Pancreas (tissue), 10 donors: Measurements from ENCODE around the gene HEMK1. TPM values are rescaled to one million over a fixed set of nuclear protein-coding genes. Genes with fewer than 3 reads are reported as not detected.

Source experiments
- ATAC-seq, 4 donors: fragments of 200-7000 bp; cut with Tn5 transposase; one replicate each; pipeline versions ENCODE4 v1.8.0 to v1.9.1; 2020; ENCODE audit warnings: mild to moderate bottlenecking in 4 of 4, moderate library complexity in 4 of 4
- DNase-seq, 6 donors: peaks; one replicate each; pipeline ENCODE4 v3.0.0-alpha.2; 2020
- FAIRE-seq: peaks from 2 replicates; lab custom pipeline; 2012; peaks lifted over from hg19 to GRCh38; lab: Jason Lieb, UNC
- H3K27ac ChIP-seq, 4 donors: fragments of 200-600 bp; sonication (generic); 1 replicate in 3 of 4; 2 replicates in 1 of 4; pipeline versions ENCODE4 v1.5.0 to v1.8.0; 2020
- H3K27me3 ChIP-seq, 4 donors: fragments of 200-600 bp; one replicate each; pipeline ENCODE4 v1.8.0; 2021
- H3K36me3 ChIP-seq, 3 donors: fragments of 200-600 bp; sonication (generic) in 1 of 3; one replicate each; pipeline versions ENCODE4 v1.5.0 to v1.8.0; 2020 to 2021
- H3K4me1 ChIP-seq, 3 donors: fragments of 200-600 bp; one replicate each; pipeline ENCODE4 v1.8.0; 2021
- H3K4me3 ChIP-seq, 4 donors: fragments of 200-600 bp; sonication (generic) in 2 of 4; one replicate each; pipeline versions ENCODE4 v1.5.0 to v1.8.0; 2020 to 2021
- H3K9me3 ChIP-seq, 4 donors: fragments of 200-600 bp; one replicate each; pipeline ENCODE4 v1.8.0; 2021
- WGBS, 2 donors: extraction: QIAGEN DNeasy Blood & Tissue Kit; methylation state at CpG; one replicate each; pipeline ENCODE4 v1.1.7; 2013; 5-methylcytosine and 5-hydroxymethylcytosine counted together
- intact Hi-C, 3 donors: fragments of 100-400 bp; cut with DNase I; formaldehyde crosslinking; loops; one replicate each; pipeline versions ENCODE4 v1.11.1 to v1.14.2; 2022
- polyA plus RNA-seq, 2 donors: library from polyadenylated mRNA; stranded (reverse); fragments of 200-250 nt; gene quantifications; one replicate each; pipeline ENCODE4 v1.2.3, GENCODE V29; 2013
- total RNA-seq, 6 donors: library from RNA; stranded (reverse); fragmentation: NEBNext Ultra II Directional in 4 of 6; extraction: Animal tissue kit (Norgen Biotek cat#: 25700) in 4 of 6; gene quantifications; one replicate each; pipeline versions ENCODE4 v1.2.1 to v1.2.4, GENCODE V29; 2021 to 2023
- TF ChIP-seq, protein P1 (sequence below), 4 donors: fragments of 200-600 bp; sonication (generic) in 3 of 4; IDR thresholded peaks; one replicate each; pipeline versions ENCODE4 v1.5.0 to v1.8.0; 2021; ENCODE audit warnings: antibody characterized with exemption in 4 of 4
- donor health status: healthy with polysubstance abuse.
- donor health status: DM: no; HTN: no; CAD: no; lungs with moderate emphysema.
- donor health status: DM: no; HTN: no; CAD: no.
- donor health status: control.
- donor health status: control.
- donor health status: Bipolar disorder and iron deficiency.
- donor health status: DM: yes; HTN: yes; CAD: no.
- donor health status: DM: no; HTN: no; CAD: no.
- donor health status: DM: no; HTN: no; CAD: no.
- donor health status: DM: yes; HTN: yes; CAD: no.

Gene HEMK1
- total and polyA plus RNA-seq, 8 donors: 9.6 to 21.8 (median 12.5) TPM

DNA sequence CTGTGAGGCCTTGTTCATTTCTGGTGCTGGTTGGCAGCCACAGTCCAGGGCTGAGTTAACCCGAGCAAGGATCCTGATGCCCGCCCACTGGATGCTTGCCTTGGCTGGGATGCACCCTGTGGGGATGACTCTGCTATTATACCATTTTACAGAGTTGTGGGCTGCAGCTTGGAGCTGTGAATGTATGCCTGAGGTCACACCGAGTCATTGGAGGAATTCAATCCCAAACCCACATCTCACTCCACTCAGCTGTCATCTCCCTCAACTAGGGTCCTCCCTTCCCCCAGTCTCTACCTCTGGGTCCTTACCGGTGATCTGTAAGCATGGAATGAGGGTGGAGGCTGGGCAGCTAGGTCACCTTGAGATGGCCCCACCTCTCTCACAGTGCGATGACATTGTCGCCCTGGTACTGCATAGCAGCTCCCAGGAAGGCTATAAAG is 69.8 kb downstream of the HEMK1 start:
- Histone ChIP-seq H3K27me3 (no peaks in the 10 kb centered on the region), H3K9me3 (no peaks in the 10 kb centered on the region), H3K27ac (no peak overlapping the region), H3K4me3 (no peak overlapping the region), H3K4me1 (no peaks in the 10 kb centered on the region), H3K36me3 (peaks cover 0 to 15% (median 4%) of the 10 kb centered on the region in 3 donors)
- no peak for ATAC-seq
- FAIRE-seq: no peak
- TF ChIP-seq, protein P1, sequence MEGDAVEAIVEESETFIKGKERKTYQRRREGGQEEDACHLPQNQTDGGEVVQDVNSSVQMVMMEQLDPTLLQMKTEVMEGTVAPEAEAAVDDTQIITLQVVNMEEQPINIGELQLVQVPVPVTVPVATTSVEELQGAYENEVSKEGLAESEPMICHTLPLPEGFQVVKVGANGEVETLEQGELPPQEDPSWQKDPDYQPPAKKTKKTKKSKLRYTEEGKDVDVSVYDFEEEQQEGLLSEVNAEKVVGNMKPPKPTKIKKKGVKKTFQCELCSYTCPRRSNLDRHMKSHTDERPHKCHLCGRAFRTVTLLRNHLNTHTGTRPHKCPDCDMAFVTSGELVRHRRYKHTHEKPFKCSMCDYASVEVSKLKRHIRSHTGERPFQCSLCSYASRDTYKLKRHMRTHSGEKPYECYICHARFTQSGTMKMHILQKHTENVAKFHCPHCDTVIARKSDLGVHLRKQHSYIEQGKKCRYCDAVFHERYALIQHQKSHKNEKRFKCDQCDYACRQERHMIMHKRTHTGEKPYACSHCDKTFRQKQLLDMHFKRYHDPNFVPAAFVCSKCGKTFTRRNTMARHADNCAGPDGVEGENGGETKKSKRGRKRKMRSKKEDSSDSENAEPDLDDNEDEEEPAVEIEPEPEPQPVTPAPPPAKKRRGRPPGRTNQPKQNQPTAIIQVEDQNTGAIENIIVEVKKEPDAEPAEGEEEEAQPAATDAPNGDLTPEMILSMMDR (IDR thresholded peaks at IDR 0.05): no peak
- intact Hi-C loops: no loop called here
- DNase-seq: no peak
- 89 to 90% methylated on average over 6 of the region's 6 CpGs for WGBS, 2 donors

DNA sequence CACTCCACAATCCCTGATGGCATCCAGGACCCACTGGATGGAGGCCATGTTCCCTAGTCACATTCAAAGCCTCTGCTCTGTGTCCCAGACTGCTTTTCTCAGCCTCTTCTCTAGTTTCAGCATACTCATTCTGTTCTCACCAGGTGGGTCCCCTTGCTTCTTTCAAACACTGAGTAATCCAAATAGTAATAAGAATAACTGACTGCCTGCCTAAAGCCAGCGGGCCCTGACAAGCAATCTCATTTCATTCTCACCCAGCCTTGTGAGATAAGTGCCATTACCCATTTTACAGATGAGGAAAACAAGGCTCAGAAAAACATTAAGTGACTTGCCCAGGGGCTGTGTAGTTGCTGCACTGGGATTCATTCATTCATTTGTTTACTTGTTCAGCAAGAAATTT is 73.1 kb downstream of the HEMK1 start:
- TF ChIP-seq, protein P1 (IDR thresholded peaks at IDR 0.05): no peak
- Histone ChIP-seq H3K4me1 (no peaks in the 10 kb centered on the region), H3K4me3 (no peak overlapping the region), H3K27ac (no peak overlapping the region), H3K9me3 (no peaks in the 10 kb centered on the region), H3K36me3 (peaks cover 0 to 15% (median 4%) of the 10 kb centered on the region in 3 donors), H3K27me3 (no peaks in the 10 kb centered on the region)
- no peak for FAIRE-seq
- WGBS, 2 donors: 93 to 96% methylated on average over 1 of the region's 1 CpG
- no peak for DNase-seq
- no peak for ATAC-seq
- intact Hi-C loops: no loop called here

DNA sequence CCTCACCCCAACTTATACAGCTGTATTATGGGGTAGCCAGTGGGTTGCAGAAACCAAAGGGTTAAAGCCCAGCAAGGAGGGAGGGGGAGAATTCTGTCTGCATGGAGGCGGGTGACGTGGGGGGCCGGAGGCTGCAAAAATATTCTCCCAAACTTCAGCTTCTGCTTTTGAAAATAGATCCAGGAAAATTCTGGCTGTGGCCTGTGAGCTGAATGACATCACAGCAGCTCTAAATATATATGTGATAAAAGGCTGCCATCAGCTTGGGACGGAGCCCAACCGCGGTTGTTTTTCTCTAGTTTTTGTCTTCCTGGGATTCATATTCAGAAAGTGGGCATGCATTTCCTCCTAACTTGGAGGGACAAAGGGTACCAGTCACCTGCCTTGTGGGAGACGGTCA is 75.2 kb downstream of the HEMK1 start:
- no peak overlapping the region for H3K27ac ChIP-seq
- no peaks in the 10 kb centered on the region for H3K4me1 ChIP-seq
- WGBS, 2 donors: 79 to 81% methylated on average over 7 of the region's 7 CpGs
- no peaks in the 10 kb centered on the region for H3K27me3 ChIP-seq
- no peaks in the 10 kb centered on the region for H3K9me3 ChIP-seq
- DNase-seq: no peak
- intact Hi-C loops: no loop called here
- TF ChIP-seq, protein P1 (IDR thresholded peaks at IDR 0.05): no peak
- no peak for FAIRE-seq
- H3K4me3 ChIP-seq: no peak overlapping the region
- ATAC-seq: no peak
- H3K36me3 ChIP-seq: peaks cover 0 to 15% (median 4%) of the 10 kb centered on the region in 3 donors

DNA sequence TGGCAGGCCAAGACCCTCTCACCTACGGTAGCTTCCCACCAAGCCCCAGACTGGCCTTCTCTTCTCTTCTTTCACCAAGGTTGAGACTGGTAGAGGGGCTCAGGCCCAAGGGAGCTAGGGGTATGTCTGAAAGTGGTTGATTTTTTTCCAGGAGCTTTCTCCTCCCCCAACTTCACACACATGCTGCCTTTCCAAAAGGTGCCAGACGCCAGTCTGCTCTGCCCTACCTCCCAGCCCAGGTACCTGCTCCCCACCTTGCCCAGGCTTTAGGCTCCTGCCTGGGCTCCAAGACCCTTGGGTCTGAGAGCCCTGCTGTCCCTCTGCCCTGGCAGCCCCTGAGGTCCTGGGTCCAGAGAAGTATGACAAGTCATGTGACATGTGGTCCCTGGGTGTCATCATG is 76.1 kb downstream of the HEMK1 start:
- no peak for FAIRE-seq

More for the DNA sequence above, 76.1 kb downstream of the HEMK1 start:
- Histone ChIP-seq H3K4me1 (no peaks in the 10 kb centered on the region), H3K27ac (no peak overlapping the region), H3K36me3 (peaks cover 0 to 15% (median 4%) of the 10 kb centered on the region in 3 donors), H3K4me3 (no peak overlapping the region), H3K9me3 (no peaks in the 10 kb centered on the region), H3K27me3 (no peaks in the 10 kb centered on the region)
- intact Hi-C loops: no loop called here
- 94 to 98% methylated on average over 2 of the region's 2 CpGs for WGBS, 2 donors
- DNase-seq: no peak
- no peak for ATAC-seq
- TF ChIP-seq, protein P1 (IDR thresholded peaks at IDR 0.05): no peak

Other genes starting within 250 kb of the HEMK1 start
- gene HYAL2, start 246.8 kb upstream of the HEMK1 start, total RNA-seq: 10 to 100 TPM in 4 of 6 donors, 1 to 10 TPM in 2; 6.3 to 22.1 (median 13.3) TPM
- 10 to 100 TPM; 28.4 to 39.5 TPM for gene HYAL2, start 246.8 kb upstream of the HEMK1 start, polyA plus RNA-seq
- 10 to 100 TPM; 10.2 to 18.7 (median 16.1) TPM for gene TUSC2, start 241.3 kb upstream of the HEMK1 start, total RNA-seq
- gene TUSC2, start 241.3 kb upstream of the HEMK1 start, polyA plus RNA-seq: 10 to 100 TPM; 20.8 to 21.8 TPM
- 10 to 100 TPM; 10.3 to 23.0 (median 12.2) TPM for gene RASSF1, start 228.7 kb upstream of the HEMK1 start, total RNA-seq
- gene RASSF1, start 228.7 kb upstream of the HEMK1 start, polyA plus RNA-seq: 10 to 100 TPM; 17.5 to 29.5 TPM
- 1 to 10 TPM in 3 of 6 donors, under 1 TPM in 3; 0.35 to 1.3 (median 1.1) TPM for gene ZMYND10, start 223.8 kb upstream of the HEMK1 start, total RNA-seq
- gene ZMYND10, start 223.8 kb upstream of the HEMK1 start, polyA plus RNA-seq: 1 to 10 TPM; 5.1 to 8.3 TPM
- 10 to 100 TPM; 17.1 to 29.2 (median 18.6) TPM for gene NPRL2, start 218.7 kb upstream of the HEMK1 start, total RNA-seq
- gene NPRL2, start 218.7 kb upstream of the HEMK1 start, polyA plus RNA-seq: 10 to 100 TPM; 40.9 to 41.8 TPM
- 10 to 100 TPM in 4 of 6 donors, 1 to 10 TPM in 2; 8.6 to 14.2 (median 12.8) TPM for gene CYB561D2, start 218.7 kb upstream of the HEMK1 start, total RNA-seq
- gene CYB561D2, start 218.7 kb upstream of the HEMK1 start, polyA plus RNA-seq: 10 to 100 TPM; 15.3 to 30.4 TPM
- 10 to 100 TPM; 13.8 to 22.3 (median 16.1) TPM for gene TMEM115, start 210.0 kb upstream of the HEMK1 start, total RNA-seq
- gene TMEM115, start 210.0 kb upstream of the HEMK1 start, polyA plus RNA-seq: 10 to 100 TPM; 25.0 to 29.2 TPM
- 1 to 10 TPM; 1.1 to 4.6 (median 2.2) TPM for gene CACNA2D2, start 65.9 kb upstream of the HEMK1 start, total RNA-seq
- 10 to 100 TPM in 1 of 2 donors, 1 to 10 TPM in 1; 5.7 to 19.5 TPM for gene CACNA2D2, start 65.9 kb upstream of the HEMK1 start, polyA plus RNA-seq
- 1 to 10 TPM; 3.2 to 5.6 (median 4.5) TPM for gene C3orf18, start 1.8 kb upstream of the HEMK1 start, total RNA-seq
- gene C3orf18, start 1.8 kb upstream of the HEMK1 start, polyA plus RNA-seq: 1 to 10 TPM; 5.3 to 8.9 TPM
- gene CISH, start 42.3 kb downstream of the HEMK1 start, total RNA-seq: 10 to 100 TPM in 3 of 6 donors, 1 to 10 TPM in 3; 6.2 to 21.0 (median 9.5) TPM
- 10 to 100 TPM; 11.3 to 21.5 TPM for gene CISH, start 42.3 kb downstream of the HEMK1 start, polyA plus RNA-seq
- 10 to 100 TPM; 21.9 to 30.6 (median 24.6) TPM for gene MAPKAPK3, start 47.6 kb downstream of the HEMK1 start, total RNA-seq
- 10 to 100 TPM; 15.8 to 17.0 TPM for gene MAPKAPK3, start 47.6 kb downstream of the HEMK1 start, polyA plus RNA-seq
- under 1 TPM; 0.09 to 0.49 (median 0.29) TPM for gene DOCK3, start 105.4 kb downstream of the HEMK1 start, total RNA-seq
- 1 to 10 TPM in 1 of 2 donors, under 1 TPM in 1; 0.57 to 1.5 TPM for gene DOCK3, start 105.4 kb downstream of the HEMK1 start, polyA plus RNA-seq